HG03280 (cell line): ENCODE data around the gene THPO.
"Not testable (repeated sequence)": the region's sequence is repeated elsewhere in the genome, so short reads cannot be mapped to it uniquely, and the experiment has no call there.

Source experiments
- ATAC-seq: cut with Tn5 transposase; IDR thresholded peaks from one replicate; pipeline ENCODE4 v1.9.1; 2021; ENCODE audit warnings: mild to moderate bottlenecking, moderate library complexity; ENCODE audit not compliant: unreplicated experiment

THPO gene

DNA sequence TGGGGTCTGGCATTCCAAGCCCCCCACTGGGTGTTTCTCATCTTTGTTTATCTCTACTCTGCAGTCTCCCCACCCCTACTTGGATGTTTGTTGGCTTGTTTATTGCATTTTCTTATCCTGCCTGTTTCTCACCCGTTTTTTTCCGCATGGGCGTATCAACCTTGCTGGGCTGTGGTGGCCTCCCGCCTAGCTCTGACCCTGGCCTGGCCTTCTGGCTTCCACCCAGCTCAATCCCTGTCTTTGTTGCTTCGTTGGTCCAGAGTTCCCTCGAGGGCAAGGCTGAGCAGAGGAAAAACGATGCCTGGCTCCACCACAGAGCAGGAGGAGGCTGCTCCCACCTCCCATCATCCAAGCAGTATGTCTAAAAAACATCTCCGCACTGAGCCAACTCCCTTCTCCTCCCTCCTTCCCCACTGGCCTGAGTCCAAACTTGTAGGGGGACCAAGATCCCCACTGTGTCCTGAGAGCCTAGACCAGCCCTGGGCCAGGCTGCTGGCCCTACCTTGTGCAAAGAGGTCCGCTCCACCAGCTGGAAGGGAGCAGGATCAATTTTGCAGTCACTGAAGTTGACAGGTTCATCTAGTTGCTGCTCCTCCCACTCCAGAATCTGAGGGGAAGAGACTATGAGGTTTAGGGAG is 26.4 kb downstream of the THPO start:
- no peak for ATAC-seq

GRCh38 chr3:184350618-184351017 is 27.4 kb downstream of the THPO start:
- ATAC-seq: no peak

DNA sequence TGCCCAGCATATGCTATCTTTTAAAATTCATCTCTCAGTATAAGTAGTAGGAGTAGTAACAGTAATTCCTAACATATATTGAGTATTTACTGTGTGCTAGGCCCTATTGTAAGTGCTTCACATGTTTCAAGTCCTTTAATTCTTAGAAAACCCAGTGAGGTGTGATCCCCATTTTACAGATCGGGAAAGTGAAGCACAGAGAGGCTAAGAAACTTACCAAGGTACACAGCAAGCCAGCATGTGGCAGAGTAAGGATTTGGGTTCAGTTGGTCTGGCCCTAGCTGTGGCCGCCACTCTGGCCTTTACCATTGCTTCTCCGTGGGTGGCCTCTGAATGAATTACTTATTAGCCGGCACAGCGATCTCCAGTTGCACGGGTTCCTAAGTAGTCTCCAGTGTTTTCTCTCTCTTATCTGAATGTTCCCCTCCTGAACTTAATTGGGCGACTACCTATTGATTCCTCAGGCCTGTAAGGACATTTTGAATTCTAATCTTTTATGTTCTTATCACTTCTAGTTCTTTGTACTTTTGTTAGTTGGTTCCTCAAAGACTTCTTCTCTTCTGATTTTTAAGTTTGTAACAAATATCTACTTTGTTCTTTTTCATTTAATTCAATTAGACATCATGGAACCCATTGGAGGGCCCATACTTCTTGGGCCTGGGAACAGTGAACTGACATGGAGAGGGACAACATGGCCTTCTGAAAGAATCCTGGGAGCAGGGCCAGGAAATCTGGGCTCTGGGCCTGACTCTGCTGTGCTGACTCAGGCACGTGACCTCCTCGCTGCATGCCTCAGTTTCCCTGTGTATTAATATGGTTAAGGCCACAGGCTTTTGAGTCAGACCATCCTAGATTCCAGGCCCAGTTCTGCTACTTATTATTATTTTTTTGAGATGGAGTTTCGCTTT is 28.2 kb downstream of the THPO start:
- no peak for ATAC-seq

DNA sequence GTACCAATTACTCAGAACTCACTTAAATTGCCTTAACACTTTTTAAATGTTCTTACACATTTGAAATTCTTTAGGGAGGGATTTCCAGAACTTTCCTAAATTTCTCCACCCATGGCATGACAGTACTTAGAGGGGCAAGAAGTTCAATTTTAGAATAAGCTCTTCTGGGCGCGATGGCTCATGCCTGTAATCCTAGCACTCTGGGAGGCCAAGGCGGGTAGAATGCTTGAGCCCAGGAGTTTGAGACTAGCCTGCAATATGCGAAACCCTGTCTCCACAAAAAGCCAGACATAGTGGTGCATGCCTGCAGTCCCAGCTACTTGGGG is 30.0 kb downstream of the THPO start:
- ATAC-seq: no peak

- no peak for ATAC-seq
These were observed 30.5 kb downstream of the THPO start for GRCh38 chr3:184347321-184348056.

- no peak for ATAC-seq
These were observed 31.4 kb downstream of the THPO start for GRCh38 chr3:184346480-184347190.

DNA sequence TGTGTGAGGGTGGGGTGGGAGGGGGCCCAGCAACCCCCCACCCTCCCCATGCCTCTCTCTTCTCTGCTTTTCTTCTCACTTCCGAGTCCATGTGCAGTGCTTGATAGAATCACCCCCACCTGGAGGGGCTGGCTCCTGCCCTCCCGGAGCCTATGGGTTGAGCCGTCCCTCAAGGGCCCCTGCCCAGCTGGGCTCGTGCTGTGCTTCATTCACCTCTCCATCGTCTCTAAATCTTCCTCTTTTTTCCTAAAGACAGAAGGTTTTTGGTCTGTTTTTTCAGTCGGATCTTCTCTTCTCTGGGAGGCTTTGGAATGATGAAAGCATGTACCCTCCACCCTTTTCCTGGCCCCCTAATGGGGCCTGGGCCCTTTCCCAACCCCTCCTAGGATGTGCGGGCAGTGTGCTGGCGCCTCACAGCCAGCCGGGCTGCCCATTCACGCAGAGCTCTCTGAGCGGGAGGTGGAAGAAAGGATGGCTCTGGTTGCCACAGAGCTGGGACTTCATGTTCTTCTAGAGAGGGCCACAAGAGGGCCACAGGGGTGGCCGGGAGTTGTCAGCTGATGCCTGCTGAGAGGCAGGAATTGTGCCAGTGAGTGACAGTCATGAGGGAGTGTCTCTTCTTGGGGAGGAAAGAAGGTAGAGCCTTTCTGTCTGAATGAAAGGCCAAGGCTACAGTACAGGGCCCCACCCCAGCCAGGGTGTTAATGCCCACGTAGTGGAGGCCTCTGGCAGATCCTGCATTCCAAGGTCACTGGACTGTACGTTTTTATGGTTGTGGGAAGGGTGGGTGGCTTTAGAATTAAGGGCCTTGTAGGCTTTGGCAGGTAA is 32.5 kb downstream of the THPO start:
- no peak for ATAC-seq

DNA sequence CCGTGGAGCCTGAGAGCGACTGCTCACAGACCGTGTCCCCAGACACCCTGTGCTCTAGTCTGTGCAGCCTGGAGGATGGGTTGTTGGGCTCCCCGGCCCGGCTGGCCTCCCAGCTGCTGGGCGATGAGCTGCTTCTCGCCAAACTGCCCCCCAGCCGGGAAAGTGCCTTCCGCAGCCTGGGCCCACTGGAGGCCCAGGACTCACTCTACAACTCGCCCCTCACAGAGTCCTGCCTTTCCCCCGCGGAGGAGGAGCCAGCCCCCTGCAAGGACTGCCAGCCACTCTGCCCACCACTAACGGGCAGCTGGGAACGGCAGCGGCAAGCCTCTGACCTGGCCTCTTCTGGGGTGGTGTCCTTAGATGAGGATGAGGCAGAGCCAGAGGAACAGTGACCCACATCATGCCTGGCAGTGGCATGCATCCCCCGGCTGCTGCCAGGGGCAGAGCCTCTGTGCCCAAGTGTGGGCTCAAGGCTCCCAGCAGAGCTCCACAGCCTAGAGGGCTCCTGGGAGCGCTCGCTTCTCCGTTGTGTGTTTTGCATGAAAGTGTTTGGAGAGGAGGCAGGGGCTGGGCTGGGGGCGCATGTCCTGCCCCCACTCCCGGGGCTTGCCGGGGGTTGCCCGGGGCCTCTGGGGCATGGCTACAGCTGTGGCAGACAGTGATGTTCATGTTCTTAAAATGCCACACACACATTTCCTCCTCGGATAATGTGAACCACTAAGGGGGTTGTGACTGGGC is 33.3 kb downstream of the THPO start:
- no peak for ATAC-seq

DNA sequence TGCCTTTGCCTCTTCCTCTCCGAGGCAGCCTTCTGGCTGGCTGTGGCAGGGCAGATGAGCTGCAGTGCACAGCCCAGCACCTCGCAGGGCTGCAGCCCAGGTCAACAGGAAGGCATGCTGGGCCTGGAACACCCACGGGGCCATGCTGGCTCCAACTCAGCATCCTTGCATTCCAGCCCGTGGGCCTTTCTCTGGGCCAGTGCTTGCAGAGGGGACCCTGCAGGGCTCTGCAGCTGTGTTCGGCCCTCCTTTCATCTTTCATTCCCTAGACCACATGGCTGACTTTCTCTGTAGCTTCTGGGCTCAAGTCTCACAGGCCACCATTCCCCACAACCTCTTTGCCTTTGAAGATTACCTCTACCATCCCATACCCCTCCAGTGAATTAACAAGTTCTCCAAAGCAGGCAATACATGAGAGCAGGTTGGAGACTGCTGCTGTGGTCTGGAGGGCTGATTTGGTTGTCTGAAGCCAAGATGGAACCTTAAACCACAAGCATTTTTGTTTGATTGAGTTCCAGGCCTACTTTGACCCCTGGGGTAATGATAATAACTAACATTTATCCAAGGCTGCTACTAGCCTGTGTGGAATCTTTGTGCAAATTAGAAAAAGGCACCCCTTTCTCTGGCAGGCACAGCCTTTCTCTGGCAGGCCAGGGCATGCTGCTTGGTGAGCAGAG is 34.7 kb downstream of the THPO start:
- ATAC-seq: no peak

- no peak for ATAC-seq
These were observed 36.1 kb downstream of the THPO start for GRCh38 chr3:184341925-184342324.

- ATAC-seq: not testable (repeated sequence)
These were observed 38.4 kb downstream of the THPO start for GRCh38 chr3:184339451-184340135.

DNA sequence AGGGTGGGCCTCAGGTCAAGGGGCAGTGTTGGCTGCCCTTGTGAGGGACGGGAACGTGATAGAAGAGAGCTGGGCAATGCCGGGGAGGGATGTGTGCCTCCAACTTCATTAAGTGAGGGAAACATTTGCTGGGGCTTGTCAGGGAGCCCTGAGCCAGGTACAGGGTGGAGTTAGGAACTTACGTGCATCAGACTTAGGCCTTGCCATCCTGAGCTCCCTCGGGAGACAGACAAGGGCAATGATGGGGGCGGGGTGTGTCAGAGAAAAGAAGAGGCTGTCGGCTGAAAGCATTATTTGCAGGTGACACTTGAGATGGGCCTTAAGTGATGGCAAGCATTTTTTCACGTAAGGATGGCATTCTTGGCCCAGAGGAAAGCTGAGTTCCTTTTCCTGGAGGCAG is 39.0 kb downstream of the THPO start:
- no peak for ATAC-seq

GRCh38 chr3:184338511-184338945 is 39.5 kb downstream of the THPO start:
- no peak for ATAC-seq

DNA sequence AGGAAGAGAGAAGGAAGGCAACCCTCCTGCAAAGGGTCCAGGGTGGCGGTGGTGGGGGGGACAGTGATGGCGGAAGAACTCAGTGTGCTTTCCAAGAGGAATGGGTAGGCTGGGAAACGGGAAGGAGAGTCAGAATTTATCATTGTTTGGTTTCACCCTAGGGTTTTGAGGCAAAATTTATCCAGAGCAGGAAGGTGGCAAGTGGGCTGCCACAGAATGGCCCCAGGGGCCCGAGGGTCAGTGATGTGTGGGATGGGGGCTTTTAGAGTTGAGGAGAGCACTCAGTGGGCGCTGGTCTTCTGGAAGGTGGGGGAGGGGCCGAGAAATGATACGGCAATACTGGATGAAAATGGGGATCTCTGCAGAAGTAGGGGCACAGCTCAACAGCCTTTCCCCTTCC is 40.0 kb downstream of the THPO start:
- no peak for ATAC-seq

- ATAC-seq: no peak
These were observed 40.6 kb downstream of the THPO start, which contains the start of gene FAM131A for GRCh38 chr3:184337399-184337714. TSS of gene FAM131A (plus strand) at chr3:184337600. CDS start at chr3:184337631, 31 bp downstream.

DNA sequence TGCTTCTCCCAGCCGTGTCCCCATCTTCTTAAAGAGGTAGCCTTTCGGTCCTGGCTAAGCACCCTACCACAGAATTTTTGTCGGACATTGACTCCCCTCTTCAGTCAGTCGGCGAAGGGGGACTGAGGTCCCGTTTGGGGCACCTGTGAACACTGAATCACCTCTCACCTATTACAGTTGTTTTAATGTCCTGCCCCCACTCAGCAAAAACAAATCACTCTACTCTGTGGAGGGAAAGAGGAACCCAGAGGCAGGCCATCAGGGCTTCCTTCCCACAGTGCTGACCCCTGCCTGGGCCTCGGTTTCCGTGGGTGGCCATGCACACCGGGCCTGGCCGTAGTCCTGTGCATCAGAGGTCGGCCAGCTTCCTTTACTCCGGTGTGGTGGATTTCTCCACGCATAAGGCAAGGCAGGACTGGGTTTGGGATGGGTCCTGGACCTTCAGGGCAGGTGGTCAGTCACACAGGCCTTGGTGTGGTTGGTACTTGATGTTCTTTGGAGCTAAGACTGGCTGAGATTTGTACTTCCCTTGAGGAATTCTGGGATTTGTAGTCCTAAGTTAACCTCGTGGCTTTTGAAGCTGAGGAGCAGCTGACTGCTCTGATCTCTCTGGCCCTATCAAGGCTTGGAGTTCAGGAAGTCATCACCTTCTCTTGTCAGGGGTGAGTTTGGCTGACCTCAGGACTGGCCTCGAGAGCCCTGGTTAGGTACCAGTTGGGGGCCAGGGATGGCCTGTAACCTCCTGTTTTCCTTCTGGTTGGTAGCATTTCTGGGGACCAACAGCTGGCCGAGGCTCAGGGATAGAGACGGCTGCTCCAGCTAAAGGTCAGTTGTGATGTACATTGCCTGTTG is 41.2 kb downstream of the THPO start:
- no peak for ATAC-seq
